Breast epithelium (tissue), 4 donors: ENCODE measurements around the gene ZNF580. TPM values are rescaled to one million over a fixed set of nuclear protein-coding genes. Genes with fewer than 3 reads are reported as not detected.

Experiments
- DNase-seq, 2 donors: peaks; one replicate each; pipeline ENCODE4 v3.0.0-alpha.2; 2019; ENCODE audit warnings: low spot score in 2 of 2
- H3K27ac ChIP-seq, 2 donors: fragments of 200-600 bp; sonication (generic) in 1 of 2; one replicate each; pipeline ENCODE4 v1.5.1; 2016 to 2019; ENCODE audit warnings: mild to moderate bottlenecking in 1 of 2
- H3K27me3 ChIP-seq, 2 donors: fragments of 200-600 bp; sonication (generic) in 1 of 2; one replicate each; pipeline versions ENCODE4 v1.5.1 to v1.6.0; 2017 to 2019; ENCODE audit warnings: control low read depth in 1 of 2, mild to moderate bottlenecking in 1 of 2
- H3K36me3 ChIP-seq: fragments of 200-600 bp; one replicate; pipeline ENCODE4 v1.5.1; 2019
- H3K4me1 ChIP-seq, 2 donors: fragments of 200-600 bp; sonication (generic); one replicate each; pipeline ENCODE4 v1.5.1; 2016 to 2019; ENCODE audit warnings: control low read depth in 1 of 2
- H3K4me3 ChIP-seq, 3 donors: fragments of 200-600 bp; sonication (generic); 1 replicate in 2 of 3; 2 replicates in 1 of 3; pipeline ENCODE4 v1.5.1; 2016 to 2019; ENCODE audit warnings: mild to moderate bottlenecking in 3 of 3, moderate library complexity in 2 of 3
- H3K9me3 ChIP-seq, 2 donors: fragments of 200-600 bp; sonication (generic) in 1 of 2; one replicate each; pipeline ENCODE4 v1.5.1; 2016 to 2019; ENCODE audit warnings: control low read depth in 1 of 2
- POLR2A ChIP-seq: fragments of 450-650 bp; IDR thresholded peaks from one replicate; pipeline ENCODE4 v1.6.1; 2016; ENCODE audit warnings: antibody characterized with exemption, mild to moderate bottlenecking, moderate library complexity
- POLR2AphosphoS5 ChIP-seq, 3 donors: sonication (generic); formaldehyde crosslinking; IDR thresholded peaks; one replicate each; pipeline ENCODE4 v1.6.1; 2017; ENCODE audit warnings: antibody characterized with exemption in 3 of 3
- intact Hi-C: fragments of 100-400 bp; cut with DNase I; formaldehyde crosslinking; loops from one replicate; pipeline ENCODE4 v1.15.1; 2023; ENCODE audit warnings: low total_unique reads
- total RNA-seq, 3 donors: library from RNA; depleted of rRNA; stranded (reverse); fragments of >200 nt; gene quantifications; one replicate each; pipeline ENCODE4 v1.1.0, GENCODE V29; 2016
- TF ChIP-seq, protein P1 (sequence below), 3 donors: fragments of 450-650 bp; IDR thresholded peaks; one replicate each; pipeline ENCODE4 v1.5.1; 2016 to 2017; ENCODE audit warnings: antibody characterized with exemption in 3 of 3, mild to moderate bottlenecking in 3 of 3, moderate library complexity in 3 of 3

Gene ZNF580
- total RNA-seq, 3 donors from 2014 or later: 21.0 to 24.3 (median 22.4) TPM

DNA sequence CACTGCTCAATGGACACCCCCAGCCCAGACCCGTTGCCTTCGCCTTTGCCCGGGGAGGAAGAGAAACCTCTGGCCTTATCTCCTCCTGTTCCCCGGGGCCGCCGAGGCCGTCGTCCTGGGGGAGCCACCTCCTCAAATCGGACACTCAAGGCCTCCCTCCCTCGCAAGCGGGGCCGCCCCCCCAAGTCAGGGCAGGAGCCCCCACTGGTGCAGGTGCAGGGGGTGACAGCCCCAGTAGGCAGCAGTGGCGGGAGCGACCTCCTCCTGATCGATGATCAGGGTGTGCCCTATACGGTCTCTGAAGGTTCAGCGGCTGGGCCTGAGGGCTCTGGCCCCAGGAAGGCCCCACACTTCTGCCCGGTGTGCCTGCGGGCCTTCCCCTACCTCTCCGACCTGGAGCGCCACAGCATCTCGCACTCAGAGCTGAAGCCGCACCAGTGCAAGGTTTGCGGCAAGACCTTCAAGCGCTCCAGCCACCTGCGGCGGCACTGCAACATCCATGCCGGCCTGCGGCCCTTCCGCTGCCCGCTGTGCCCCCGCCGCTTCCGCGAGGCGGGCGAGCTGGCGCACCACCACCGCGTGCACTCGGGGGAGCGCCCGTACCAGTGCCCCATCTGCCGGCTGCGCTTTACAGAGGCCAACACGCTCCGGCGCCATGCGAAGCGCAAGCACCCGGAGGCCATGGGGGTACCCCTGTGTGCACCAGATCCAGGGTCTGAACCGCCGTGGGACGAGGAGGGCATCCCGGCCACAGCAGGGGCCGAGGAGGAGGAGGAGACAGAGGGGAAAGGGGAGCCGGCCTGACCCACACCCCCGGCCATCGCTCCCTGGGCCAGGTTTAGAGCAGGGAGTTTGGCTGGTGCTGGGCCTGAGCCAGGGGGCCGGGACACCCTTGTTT is 38.4 kb upstream of the ZNF580 start:
- no peak for DNase-seq
- no peak for TF ChIP-seq POLR2AphosphoS5 (IDR thresholded peaks at IDR 0.05)
- TF ChIP-seq, protein P1, sequence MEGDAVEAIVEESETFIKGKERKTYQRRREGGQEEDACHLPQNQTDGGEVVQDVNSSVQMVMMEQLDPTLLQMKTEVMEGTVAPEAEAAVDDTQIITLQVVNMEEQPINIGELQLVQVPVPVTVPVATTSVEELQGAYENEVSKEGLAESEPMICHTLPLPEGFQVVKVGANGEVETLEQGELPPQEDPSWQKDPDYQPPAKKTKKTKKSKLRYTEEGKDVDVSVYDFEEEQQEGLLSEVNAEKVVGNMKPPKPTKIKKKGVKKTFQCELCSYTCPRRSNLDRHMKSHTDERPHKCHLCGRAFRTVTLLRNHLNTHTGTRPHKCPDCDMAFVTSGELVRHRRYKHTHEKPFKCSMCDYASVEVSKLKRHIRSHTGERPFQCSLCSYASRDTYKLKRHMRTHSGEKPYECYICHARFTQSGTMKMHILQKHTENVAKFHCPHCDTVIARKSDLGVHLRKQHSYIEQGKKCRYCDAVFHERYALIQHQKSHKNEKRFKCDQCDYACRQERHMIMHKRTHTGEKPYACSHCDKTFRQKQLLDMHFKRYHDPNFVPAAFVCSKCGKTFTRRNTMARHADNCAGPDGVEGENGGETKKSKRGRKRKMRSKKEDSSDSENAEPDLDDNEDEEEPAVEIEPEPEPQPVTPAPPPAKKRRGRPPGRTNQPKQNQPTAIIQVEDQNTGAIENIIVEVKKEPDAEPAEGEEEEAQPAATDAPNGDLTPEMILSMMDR (IDR thresholded peaks at IDR 0.05): no peak
- TF ChIP-seq POLR2A: no peak
- Histone ChIP-seq H3K36me3 (no peaks in the 10 kb centered on the region), H3K4me3 (no peak overlapping the region), H3K9me3 (no peaks in the 10 kb centered on the region), H3K27me3 (no peaks in the 10 kb centered on the region), H3K4me1 (peaks cover 0 to 6% of the 10 kb centered on the region in 2 donors), H3K27ac (peak overlapping the region; percentile 98 to 100)
- intact Hi-C loops: no loop called here

GRCh38 chr19:55603115-55603514 is 37.7 kb upstream of the ZNF580 start:
- intact Hi-C loops: no loop called here
- no peak for TF ChIP-seq POLR2AphosphoS5 (IDR thresholded peaks at IDR 0.05)
- TF ChIP-seq, protein P1 (IDR thresholded peaks at IDR 0.05): no peak
- no peak for TF ChIP-seq POLR2A
- DNase-seq: no peak
- no peaks in the 10 kb centered on the region for H3K36me3 ChIP-seq
- no peak overlapping the region for H3K4me3 ChIP-seq
- H3K27me3 ChIP-seq: no peaks in the 10 kb centered on the region
- H3K4me1 ChIP-seq: peaks cover 0 to 6% of the 10 kb centered on the region in 2 donors
- peak overlapping the region in 1 of 2 donors; percentile 23 for H3K27ac ChIP-seq
- no peaks in the 10 kb centered on the region for H3K9me3 ChIP-seq

- Histone ChIP-seq H3K4me3 (peak overlapping the region in 2 of 3 donors; percentile 88 to 91), H3K27me3 (no peaks in the 10 kb centered on the region), H3K9me3 (no peaks in the 10 kb centered on the region), H3K36me3 (no peaks in the 10 kb centered on the region), H3K27ac (peak overlapping the region; percentile 93 to 98), H3K4me1 (peaks cover 0 to 6% of the 10 kb centered on the region in 2 donors)
- no peak for DNase-seq
- intact Hi-C loops: no loop called here
- TF ChIP-seq, protein P1 (IDR thresholded peaks at IDR 0.05): no peak
- TF ChIP-seq POLR2A (no peak), POLR2AphosphoS5 (IDR thresholded peaks at IDR 0.05) (no peak)
These were observed 37.1 kb upstream of the ZNF580 start for GRCh38 chr19:55603581-55604292.

DNA sequence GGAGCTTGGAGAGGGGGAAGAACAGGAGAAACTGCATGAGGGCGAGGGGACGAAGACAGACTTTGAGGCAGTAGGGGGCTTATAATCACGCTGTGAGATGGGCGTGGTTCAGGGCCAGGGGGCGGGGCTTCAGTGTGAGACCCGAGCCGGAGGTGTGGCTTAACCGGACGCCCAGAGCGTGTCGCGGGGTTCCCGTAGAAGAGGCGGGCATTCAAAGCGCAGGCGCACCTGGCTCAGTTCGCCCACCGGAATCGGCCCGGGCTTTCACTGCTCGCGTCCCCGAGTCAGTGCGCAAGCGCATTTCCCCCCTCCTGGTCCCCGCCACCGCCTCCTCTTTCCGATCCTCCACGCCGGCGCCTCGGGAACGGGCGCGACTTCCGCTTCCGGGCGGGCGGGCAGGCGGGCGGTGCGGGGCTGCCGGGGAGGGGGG is 35.6 kb upstream of the ZNF580 start:
- H3K36me3 ChIP-seq: no peaks in the 10 kb centered on the region
- peak overlapping the region; percentile 93 to 98 for H3K27ac ChIP-seq
- TF ChIP-seq POLR2A (no peak), POLR2AphosphoS5 (IDR thresholded peaks at IDR 0.05) (peak; percentile 22 to 49 (median 42))
- TF ChIP-seq, protein P1 (IDR thresholded peaks at IDR 0.05): no peak
- DNase-seq: peak; percentile 96
- H3K4me3 ChIP-seq: peak overlapping the region; percentile 88 to 91 (median 91)
- H3K27me3 ChIP-seq: no peaks in the 10 kb centered on the region
- H3K4me1 ChIP-seq: peaks cover 0 to 6% of the 10 kb centered on the region in 2 donors
- no peaks in the 10 kb centered on the region for H3K9me3 ChIP-seq
- intact Hi-C loops: no loop called here
